Right lobe of liver (tissue), 6 donors: ENCODE measurements around the gene BACH1. TPM values are rescaled to one million over a fixed set of nuclear protein-coding genes. Genes with fewer than 3 reads are reported as not detected.

Experiments used
- ATAC-seq, 4 donors: fragments of 200-7000 bp; cut with Tn5 transposase; one replicate each; pipeline ENCODE4 v1.9.1; 2020; ENCODE audit warnings: mild to moderate bottlenecking in 4 of 4, moderate library complexity in 4 of 4
- DNase-seq, 3 donors: peaks; one replicate each; pipeline ENCODE4 v3.0.0-alpha.2; 2020
- H3K27ac ChIP-seq, 3 donors: fragments of 200-600 bp; one replicate each; pipeline ENCODE4 v1.8.0; 2022
- H3K27me3 ChIP-seq, 2 donors: fragments of 200-600 bp; one replicate each; pipeline ENCODE4 v1.8.0; 2022
- H3K36me3 ChIP-seq, 4 donors: fragments of 200-600 bp; sonication (generic) in 1 of 4; one replicate each; pipeline versions ENCODE4 v1.5.1 to v1.8.0; 2017 to 2022; ENCODE audit warnings: control low read depth in 1 of 4
- H3K4me1 ChIP-seq, 4 donors: fragments of 200-600 bp; sonication (generic) in 1 of 4; one replicate each; pipeline versions ENCODE4 v1.5.1 to v1.8.0; 2017 to 2022; ENCODE audit warnings: control low read depth in 1 of 4
- H3K4me3 ChIP-seq, 3 donors: fragments of 200-600 bp; one replicate each; pipeline ENCODE4 v1.8.0; 2022
- H3K9me3 ChIP-seq, 4 donors: fragments of 200-600 bp; sonication (generic) in 1 of 4; one replicate each; pipeline versions ENCODE4 v1.5.1 to v1.8.0; 2017 to 2022; ENCODE audit warnings: control low read depth in 1 of 4
- CTCF ChIP-seq, 4 donors: fragments of 200-600 bp in 3 of 4; fragments of 450-650 bp in 1 of 4; IDR thresholded peaks; one replicate each; pipeline versions ENCODE4 v1.5.1 to v1.8.0; 2016 to 2022; ENCODE audit warnings: antibody characterized with exemption in 4 of 4, mild to moderate bottlenecking in 2 of 4
- POLR2A ChIP-seq: fragments of 450-650 bp; IDR thresholded peaks from one replicate; pipeline ENCODE4 v1.6.1; 2017; ENCODE audit warnings: antibody characterized with exemption, mild to moderate bottlenecking
- WGBS: methylation state at CpG from one replicate; pipeline ENCODE4 v1.1.6; 2018; ENCODE audit warnings: low coverage, low lambda C conversion rate; ENCODE audit not compliant: insufficient coverage; ENCODE audit errors: missing lambda C conversion rate; 5-methylcytosine and 5-hydroxymethylcytosine counted together
- intact Hi-C, 2 donors: fragments of 100-400 bp; cut with DNase I; formaldehyde crosslinking; loops; one replicate each; pipeline versions ENCODE4 v1.11.2 to v1.14.1; 2022
- total RNA-seq, 6 experiments: library from RNA; depleted of rRNA in 2 of 6; stranded (reverse); fragments of >200 nt in 2 of 6; fragmentation: NEBNext Ultra II Directional in 3 of 6; extraction: Animal tissue kit (Norgen Biotek cat#: 25700) in 3 of 6; gene quantifications; one replicate each; pipeline versions ENCODE4 v1.1.0 to v1.2.4, GENCODE V29; 2016 to 2023
- donor health status: DM: no; HTN: yes; CAD: no.
- donor health status: DM: no; HTN: no; CAD: no.
- donor health status: DM: no; HTN: no; CAD: no.
- donor health status: DM: no; HTN: yes; CAD: no.
- donor health status: DM: no; HTN: yes; CAD: no.

The BACH1 gene
- total RNA-seq, 6 experiments from 2014 or later: 22.7 to 57.5 (median 27.2) TPM

- no peaks in the 10 kb centered on the region for H3K27me3 ChIP-seq
- H3K27ac ChIP-seq: no peak overlapping the region
- H3K4me1 ChIP-seq: peaks cover 0 to 50% (median 5%) of the 10 kb centered on the region in 4 donors
- 67% methylated on average over 3 of the region's 4 CpGs for WGBS
- H3K9me3 ChIP-seq: no peaks in the 10 kb centered on the region
- no peak for ATAC-seq
- intact Hi-C loops: no loop called here
- H3K4me3 ChIP-seq: no peak overlapping the region
- no peak for DNase-seq
- TF ChIP-seq CTCF (IDR thresholded peaks at IDR 0.05): no peak
- TF ChIP-seq POLR2A: no peak
- peaks cover 0 to 3% (median 0%) of the 10 kb centered on the region in 4 donors for H3K36me3 ChIP-seq
Observed at GRCh38 chr21:29316806-29317205, 18.1 kb downstream of the BACH1 start.

- 67% methylated on average over 2 of the region's 2 CpGs for WGBS
- intact Hi-C loops: no loop called here
Observed at GRCh38 chr21:29318354-29318753, 19.6 kb downstream of the BACH1 start.

GRCh38 chr21:29320031-29320430 lies 21.3 kb downstream of the BACH1 start:
- Histone ChIP-seq H3K4me3 (no peak overlapping the region), H3K27me3 (no peaks in the 10 kb centered on the region), H3K36me3 (peaks cover 0 to 4% (median 0%) of the 10 kb centered on the region in 4 donors), H3K4me1 (peaks cover 0 to 47% (median 5%) of the 10 kb centered on the region in 4 donors), H3K27ac (no peak overlapping the region), H3K9me3 (no peaks in the 10 kb centered on the region)
- intact Hi-C loops: no loop called here
- DNase-seq: no peak
- 70% methylated on average over 6 of the region's 6 CpGs for WGBS
- ATAC-seq: peak in 2 of 4 donors; percentile 38 to 45
- TF ChIP-seq CTCF (IDR thresholded peaks at IDR 0.05) (no peak), POLR2A (no peak)

More at GRCh38 chr21:29318354-29318753, 19.6 kb downstream of the BACH1 start:
- no peak overlapping the region for H3K4me3 ChIP-seq
- no peak overlapping the region for H3K27ac ChIP-seq
- peaks cover 0 to 4% (median 0%) of the 10 kb centered on the region in 4 donors for H3K36me3 ChIP-seq
- H3K27me3 ChIP-seq: no peaks in the 10 kb centered on the region
- peaks cover 0 to 62% (median 5%) of the 10 kb centered on the region in 4 donors for H3K4me1 ChIP-seq
- TF ChIP-seq POLR2A: no peak
- no peak for TF ChIP-seq CTCF (IDR thresholded peaks at IDR 0.05)
- no peak for DNase-seq
- no peak for ATAC-seq
- H3K9me3 ChIP-seq: no peaks in the 10 kb centered on the region

GRCh38 chr21:29321217-29321616 lies 22.5 kb downstream of the BACH1 start:
- H3K9me3 ChIP-seq: no peaks in the 10 kb centered on the region
- no peak overlapping the region for H3K27ac ChIP-seq
- H3K27me3 ChIP-seq: no peaks in the 10 kb centered on the region
- DNase-seq: no peak
- no peak overlapping the region for H3K4me3 ChIP-seq
- peaks cover 0 to 35% (median 5%) of the 10 kb centered on the region in 4 donors for H3K4me1 ChIP-seq
- peaks cover 0 to 5% (median 0%) of the 10 kb centered on the region in 4 donors for H3K36me3 ChIP-seq
- intact Hi-C loops: no loop called here
- ATAC-seq: no peak
- WGBS: 92% methylated on average over 6 of the region's 11 CpGs
- TF ChIP-seq CTCF (IDR thresholded peaks at IDR 0.05): no peak
- no peak for TF ChIP-seq POLR2A
